ENCODE measurements around the gene HTD2.

DNA sequence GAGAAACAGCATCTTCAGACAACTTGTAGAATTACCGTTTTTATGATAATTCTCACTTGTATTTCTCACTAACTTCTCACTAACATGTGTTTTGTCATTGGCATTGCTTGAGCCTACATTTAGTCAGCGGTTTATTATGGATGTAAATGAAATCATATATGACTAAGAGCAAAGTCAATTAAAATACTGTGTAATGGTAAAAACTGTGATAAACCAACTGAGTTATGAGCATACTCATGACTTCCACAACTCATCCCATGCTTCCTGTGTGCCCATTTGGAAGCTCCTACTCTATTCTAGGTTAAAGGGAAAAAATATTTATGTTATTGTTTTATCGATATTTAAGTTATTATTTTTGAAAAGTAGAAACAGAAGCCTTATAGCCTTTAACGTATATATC is 39.1 kb downstream of the HTD2 start:
- TF ChIP-seq POLR2A (IDR thresholded peaks at IDR 0.05): no peak
- TF ChIP-seq, protein P1, sequence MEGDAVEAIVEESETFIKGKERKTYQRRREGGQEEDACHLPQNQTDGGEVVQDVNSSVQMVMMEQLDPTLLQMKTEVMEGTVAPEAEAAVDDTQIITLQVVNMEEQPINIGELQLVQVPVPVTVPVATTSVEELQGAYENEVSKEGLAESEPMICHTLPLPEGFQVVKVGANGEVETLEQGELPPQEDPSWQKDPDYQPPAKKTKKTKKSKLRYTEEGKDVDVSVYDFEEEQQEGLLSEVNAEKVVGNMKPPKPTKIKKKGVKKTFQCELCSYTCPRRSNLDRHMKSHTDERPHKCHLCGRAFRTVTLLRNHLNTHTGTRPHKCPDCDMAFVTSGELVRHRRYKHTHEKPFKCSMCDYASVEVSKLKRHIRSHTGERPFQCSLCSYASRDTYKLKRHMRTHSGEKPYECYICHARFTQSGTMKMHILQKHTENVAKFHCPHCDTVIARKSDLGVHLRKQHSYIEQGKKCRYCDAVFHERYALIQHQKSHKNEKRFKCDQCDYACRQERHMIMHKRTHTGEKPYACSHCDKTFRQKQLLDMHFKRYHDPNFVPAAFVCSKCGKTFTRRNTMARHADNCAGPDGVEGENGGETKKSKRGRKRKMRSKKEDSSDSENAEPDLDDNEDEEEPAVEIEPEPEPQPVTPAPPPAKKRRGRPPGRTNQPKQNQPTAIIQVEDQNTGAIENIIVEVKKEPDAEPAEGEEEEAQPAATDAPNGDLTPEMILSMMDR (IDR thresholded peaks at IDR 0.05): no peak
